ENCODE results near the gene ITGB5. TPM values are rescaled to one million over a fixed set of nuclear protein-coding genes. Genes with fewer than 3 reads are reported as not detected.

The ITGB5 gene
- total RNA-seq, 1 experiment from 2014 or later: 146 TPM

- H2BK5ac ChIP-seq (ENCODE audit: insufficient read length, low read length): no peak overlapping the region
- no peaks in the 10 kb centered on the region for H3K79me1 ChIP-seq (ENCODE audit: insufficient read depth, low read depth, low read length, poor library complexity, severe bottlenecking)
- peaks cover 12% of the 10 kb centered on the region; the same call in 1 of the 2 replicates for H3K79me2 ChIP-seq (ENCODE audit: insufficient read depth, low read length)
- no peak overlapping the region; a peak in 1 of 5 replicates for H3K4me3 Mint-ChIP-seq
- DNase-seq: no peak
- no peak overlapping the region for H3K4ac ChIP-seq (ENCODE audit: low read depth, low read length)
- no peak overlapping the region for H2AK5ac ChIP-seq (ENCODE audit: insufficient read length, low read length)
- H2AFZ ChIP-seq (ENCODE audit: low read length): no peak overlapping the region
- no peak overlapping the region for H3K4me2 ChIP-seq (ENCODE audit: insufficient read depth, insufficient read length, low read length)
- no peaks in the 10 kb centered on the region for H4K20me1 ChIP-seq (ENCODE audit: control insufficient read depth, insufficient read depth, insufficient read length)
- no peak overlapping the region for H3K23ac ChIP-seq (ENCODE audit: insufficient read length, low read depth, low read length)
- no peak overlapping the region for H2BK120ac ChIP-seq (ENCODE audit: low read depth, low read length, poor library complexity, severe bottlenecking)
- no peak overlapping the region for H3K14ac ChIP-seq (ENCODE audit: insufficient read depth, low read length)
- H3K27me3 Mint-ChIP-seq (ENCODE audit: low read depth): no peaks in the 10 kb centered on the region
- TF ChIP-seq, protein P1, sequence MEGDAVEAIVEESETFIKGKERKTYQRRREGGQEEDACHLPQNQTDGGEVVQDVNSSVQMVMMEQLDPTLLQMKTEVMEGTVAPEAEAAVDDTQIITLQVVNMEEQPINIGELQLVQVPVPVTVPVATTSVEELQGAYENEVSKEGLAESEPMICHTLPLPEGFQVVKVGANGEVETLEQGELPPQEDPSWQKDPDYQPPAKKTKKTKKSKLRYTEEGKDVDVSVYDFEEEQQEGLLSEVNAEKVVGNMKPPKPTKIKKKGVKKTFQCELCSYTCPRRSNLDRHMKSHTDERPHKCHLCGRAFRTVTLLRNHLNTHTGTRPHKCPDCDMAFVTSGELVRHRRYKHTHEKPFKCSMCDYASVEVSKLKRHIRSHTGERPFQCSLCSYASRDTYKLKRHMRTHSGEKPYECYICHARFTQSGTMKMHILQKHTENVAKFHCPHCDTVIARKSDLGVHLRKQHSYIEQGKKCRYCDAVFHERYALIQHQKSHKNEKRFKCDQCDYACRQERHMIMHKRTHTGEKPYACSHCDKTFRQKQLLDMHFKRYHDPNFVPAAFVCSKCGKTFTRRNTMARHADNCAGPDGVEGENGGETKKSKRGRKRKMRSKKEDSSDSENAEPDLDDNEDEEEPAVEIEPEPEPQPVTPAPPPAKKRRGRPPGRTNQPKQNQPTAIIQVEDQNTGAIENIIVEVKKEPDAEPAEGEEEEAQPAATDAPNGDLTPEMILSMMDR (conservative IDR thresholded peaks at IDR 0.05): no peak
- no peak overlapping the region for H4K8ac ChIP-seq (replicated peaks; ENCODE audit: insufficient read length, low read depth, low read length)
- no peak overlapping the region for H3K18ac ChIP-seq (ENCODE audit: insufficient read length, low read depth, low read length)
- no peaks in the 10 kb centered on the region for H3K23me2 ChIP-seq (ENCODE audit: insufficient read length, low read depth, low read length, poor library complexity, severe bottlenecking)
- no peak overlapping the region for H2BK20ac ChIP-seq (ENCODE audit: low read depth, low read length, poor library complexity, severe bottlenecking)
- H4K5ac ChIP-seq (ENCODE audit: insufficient read length, low read depth, low read length): no peak overlapping the region
- H3K9ac ChIP-seq (ENCODE audit: extremely low read depth, insufficient read length, low read length): no peak overlapping the region
- no peaks in the 10 kb centered on the region for H3K27me3 ChIP-seq (ENCODE audit: insufficient read depth, low read length)
- no peak overlapping the region for H3K27ac ChIP-seq (ENCODE audit: insufficient read length, low read depth, low read length)
- no peaks in the 10 kb centered on the region for H3K9me3 Mint-ChIP-seq
- peaks cover 2% of the 10 kb centered on the region; the same call in 1 of the 2 replicates for H3K4me1 ChIP-seq (ENCODE audit: insufficient read depth, low read length)
- H3K4me1 Mint-ChIP-seq: peaks cover 15 to 16% of the 10 kb centered on the region in 2 experiments
- peaks cover 24 to 55% (median 37%) of the 10 kb centered on the region in 3 experiments; a peak in 6 of 7 replicates for H3K36me3 Mint-ChIP-seq (ENCODE audit: insufficient read depth in 1 of 3, low read depth in 3 of 3)
- no CpG with 5 or more reads among the region's 7 CpGs for WGBS (ENCODE audit: extremely low coverage, insufficient read length, low lambda C conversion rate)
- no peak overlapping the region for H2BK15ac ChIP-seq (ENCODE audit: low read depth, low read length)
- H4K91ac ChIP-seq (ENCODE audit: insufficient read length, low read depth, low read length): no peak overlapping the region
- H3K56ac ChIP-seq (ENCODE audit: insufficient read length, low read depth, low read length): no peak overlapping the region
- no peak overlapping the region for H3T11ph ChIP-seq (ENCODE audit: low read length)
- H2BK12ac ChIP-seq (ENCODE audit: insufficient read length, low read depth, low read length): no peak overlapping the region
- H3K27ac Mint-ChIP-seq: peak overlapping the region; percentile 67 to 83 (median 72); a peak in 5 of 7 replicates
- H3K9me3 ChIP-seq (ENCODE audit: control insufficient read depth, low read depth, low read length): no peaks in the 10 kb centered on the region
Observed at GRCh38 chr3:124859025-124859424, 28.1 kb downstream of the ITGB5 start.
